Measurements from ENCODE around the gene SPTBN4.

DNA sequence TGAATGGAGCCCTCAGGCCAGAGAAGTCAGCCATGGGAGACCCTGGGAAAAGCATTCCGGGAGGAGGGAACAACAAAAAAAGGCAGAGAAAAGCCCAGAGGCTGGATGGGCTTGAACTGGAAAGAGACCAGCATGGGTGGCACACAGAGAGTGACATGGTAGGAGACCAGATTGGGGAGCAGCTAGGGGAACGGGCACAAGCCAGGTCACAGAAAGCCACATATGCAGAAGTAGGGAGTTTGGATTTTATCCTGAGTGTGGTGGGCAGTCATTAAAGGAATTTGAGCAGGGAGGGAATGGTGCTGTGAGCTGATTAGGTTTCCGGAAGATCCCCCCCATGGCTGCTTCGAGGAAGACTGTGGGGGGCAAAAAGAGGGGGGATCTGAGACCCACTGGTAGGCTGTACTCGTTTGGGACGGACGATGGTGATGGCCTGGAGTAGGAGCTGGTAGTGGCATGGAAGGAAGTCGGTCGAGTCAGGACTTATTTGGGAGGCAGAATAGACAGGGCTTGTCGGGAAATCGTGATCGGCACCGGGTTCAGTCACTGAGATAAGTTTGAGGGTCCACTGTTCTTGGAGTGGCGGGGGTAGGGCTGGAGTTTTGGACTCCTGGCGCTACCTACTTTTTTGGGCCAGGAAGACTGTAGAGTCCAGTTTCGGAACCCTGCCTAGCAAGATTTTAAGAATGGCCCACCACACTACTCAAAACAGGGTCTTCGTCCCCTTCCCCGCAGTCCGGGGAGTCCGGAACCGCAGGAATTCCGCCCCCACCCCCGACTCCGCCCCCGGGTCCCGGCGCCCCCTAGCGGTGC is 42.0 kb upstream of the SPTBN4 start:
- TF ChIP-seq, protein P1, sequence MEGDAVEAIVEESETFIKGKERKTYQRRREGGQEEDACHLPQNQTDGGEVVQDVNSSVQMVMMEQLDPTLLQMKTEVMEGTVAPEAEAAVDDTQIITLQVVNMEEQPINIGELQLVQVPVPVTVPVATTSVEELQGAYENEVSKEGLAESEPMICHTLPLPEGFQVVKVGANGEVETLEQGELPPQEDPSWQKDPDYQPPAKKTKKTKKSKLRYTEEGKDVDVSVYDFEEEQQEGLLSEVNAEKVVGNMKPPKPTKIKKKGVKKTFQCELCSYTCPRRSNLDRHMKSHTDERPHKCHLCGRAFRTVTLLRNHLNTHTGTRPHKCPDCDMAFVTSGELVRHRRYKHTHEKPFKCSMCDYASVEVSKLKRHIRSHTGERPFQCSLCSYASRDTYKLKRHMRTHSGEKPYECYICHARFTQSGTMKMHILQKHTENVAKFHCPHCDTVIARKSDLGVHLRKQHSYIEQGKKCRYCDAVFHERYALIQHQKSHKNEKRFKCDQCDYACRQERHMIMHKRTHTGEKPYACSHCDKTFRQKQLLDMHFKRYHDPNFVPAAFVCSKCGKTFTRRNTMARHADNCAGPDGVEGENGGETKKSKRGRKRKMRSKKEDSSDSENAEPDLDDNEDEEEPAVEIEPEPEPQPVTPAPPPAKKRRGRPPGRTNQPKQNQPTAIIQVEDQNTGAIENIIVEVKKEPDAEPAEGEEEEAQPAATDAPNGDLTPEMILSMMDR (conservative IDR thresholded peaks at IDR 0.05): no peak
- no peak for TF ChIP-seq EZH2 (IDR thresholded peaks at IDR 0.05; ENCODE audit: low read depth)

Data from PC-9 (cell line).